ENCODE results near the gene SPHKAP.

DNA sequence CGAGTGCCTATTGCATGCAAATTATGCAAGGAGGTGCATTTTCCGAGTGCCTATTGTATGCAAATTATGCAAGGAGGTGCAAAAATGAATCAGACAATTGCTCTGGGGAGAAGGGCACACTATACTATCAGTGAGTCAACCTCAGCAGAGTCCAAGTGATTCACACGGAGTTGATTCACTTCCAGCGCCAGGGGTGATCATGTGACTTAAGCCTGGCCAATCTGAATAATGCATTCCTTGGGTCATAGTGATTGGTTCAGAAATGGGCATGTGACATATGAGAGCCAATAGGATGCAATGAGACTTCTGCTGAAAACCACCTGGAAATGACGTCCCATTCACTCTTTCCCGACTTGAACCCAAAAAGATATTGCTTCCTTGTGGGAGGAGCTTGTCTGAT is 157.9 kb downstream of the SPHKAP start:
- TF ChIP-seq, protein P1, sequence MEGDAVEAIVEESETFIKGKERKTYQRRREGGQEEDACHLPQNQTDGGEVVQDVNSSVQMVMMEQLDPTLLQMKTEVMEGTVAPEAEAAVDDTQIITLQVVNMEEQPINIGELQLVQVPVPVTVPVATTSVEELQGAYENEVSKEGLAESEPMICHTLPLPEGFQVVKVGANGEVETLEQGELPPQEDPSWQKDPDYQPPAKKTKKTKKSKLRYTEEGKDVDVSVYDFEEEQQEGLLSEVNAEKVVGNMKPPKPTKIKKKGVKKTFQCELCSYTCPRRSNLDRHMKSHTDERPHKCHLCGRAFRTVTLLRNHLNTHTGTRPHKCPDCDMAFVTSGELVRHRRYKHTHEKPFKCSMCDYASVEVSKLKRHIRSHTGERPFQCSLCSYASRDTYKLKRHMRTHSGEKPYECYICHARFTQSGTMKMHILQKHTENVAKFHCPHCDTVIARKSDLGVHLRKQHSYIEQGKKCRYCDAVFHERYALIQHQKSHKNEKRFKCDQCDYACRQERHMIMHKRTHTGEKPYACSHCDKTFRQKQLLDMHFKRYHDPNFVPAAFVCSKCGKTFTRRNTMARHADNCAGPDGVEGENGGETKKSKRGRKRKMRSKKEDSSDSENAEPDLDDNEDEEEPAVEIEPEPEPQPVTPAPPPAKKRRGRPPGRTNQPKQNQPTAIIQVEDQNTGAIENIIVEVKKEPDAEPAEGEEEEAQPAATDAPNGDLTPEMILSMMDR (IDR thresholded peaks at IDR 0.05; ENCODE audit: borderline replicate concordance, extremely low read depth, low read length, poor library complexity, severe bottlenecking) = no peak
- TF ChIP-seq EZH2 (IDR thresholded peaks at IDR 0.05; ENCODE audit: borderline replicate concordance, low read depth, low read length, severe bottlenecking) = no peak
